COLO668 (cell line): ENCODE measurements around the gene NRIP3.
"Not testable (repeated sequence)": the region's sequence is repeated elsewhere in the genome, so short reads cannot be mapped to it uniquely, and the experiment has no call there.

Source experiments
- DNase-seq: peaks from one replicate; lab custom pipeline; 2025; ENCODE audit not compliant: unreplicated experiment; lab: John Stamatoyannopoulos, UW

Gene NRIP3

GRCh38 chr11:9016916-9017642 lies 13.3 kb upstream of the NRIP3 start:
- DNase-seq, result no peak

- peak; percentile 45 for DNase-seq
Measured at GRCh38 chr11:9015677-9016076, 11.9 kb upstream of the NRIP3 start.

GRCh38 chr11:9014826-9015225 lies 11.0 kb upstream of the NRIP3 start:
- DNase-seq, result no peak

GRCh38 chr11:9013373-9013772 lies 9.6 kb upstream of the NRIP3 start:
- DNase-seq, result no peak

GRCh38 chr11:9009538-9009937 lies 5.7 kb upstream of the NRIP3 start:
- not testable (repeated sequence) for DNase-seq

GRCh38 chr11:9008661-9009060 lies 4.9 kb upstream of the NRIP3 start:
- no peak for DNase-seq

- DNase-seq, result no peak
Measured at GRCh38 chr11:9008011-9008550, 4.3 kb upstream of the NRIP3 start.

GRCh38 chr11:9005087-9005486 lies 1.3 kb upstream of the NRIP3 start:
- DNase-seq, result no peak

- DNase-seq, result peak; percentile 69
Measured at GRCh38 chr11:9004183-9004926, 554 bp upstream of the NRIP3 start.

- peak; percentile 11 for DNase-seq
Measured at GRCh38 chr11:9002920-9003572, 755 bp downstream of the NRIP3 start.

GRCh38 chr11:9001736-9002135 lies 2.1 kb downstream of the NRIP3 start:
- no peak for DNase-seq

GRCh38 chr11:8998017-8998416 lies 5.8 kb downstream of the NRIP3 start:
- DNase-seq, result no peak

GRCh38 chr11:8997451-8997850 lies 6.3 kb downstream of the NRIP3 start:
- no peak for DNase-seq

- no peak for DNase-seq
Measured at GRCh38 chr11:8989453-8989852, 14.3 kb downstream of the NRIP3 start.

GRCh38 chr11:8988329-8989234 lies 15.2 kb downstream of the NRIP3 start:
- DNase-seq, result no peak

GRCh38 chr11:8987446-8987845 lies 16.4 kb downstream of the NRIP3 start:
- no peak for DNase-seq

- not testable (repeated sequence) for DNase-seq
Measured at GRCh38 chr11:8986772-8987171, 17.0 kb downstream of the NRIP3 start.

- no peak for DNase-seq
Measured at GRCh38 chr11:8985462-8985861, 18.3 kb downstream of the NRIP3 start.

- no peak for DNase-seq
Measured at GRCh38 chr11:8983552-8983951, 20.2 kb downstream of the NRIP3 start.

- no peak for DNase-seq
Measured at GRCh38 chr11:8980485-8980884, 23.3 kb downstream of the NRIP3 start.

GRCh38 chr11:8979365-8979764 lies 24.4 kb downstream of the NRIP3 start:
- not testable (repeated sequence) for DNase-seq
